GM18517 (cell line): Measurements from ENCODE around the gene FFAR3.
"Not testable (repeated sequence)": the region's sequence is repeated elsewhere in the genome, so short reads cannot be mapped to it uniquely, and the experiment has no call there.

Experiments used
- ATAC-seq: cut with Tn5 transposase; IDR thresholded peaks from one replicate; pipeline ENCODE4 v1.9.1; 2021; ENCODE audit warnings: mild to moderate bottlenecking, moderate library complexity; ENCODE audit not compliant: unreplicated experiment

The FFAR3 gene

GRCh38 chr19:35349614-35350521 is 8.4 kb upstream of the FFAR3 start:
- no peak for ATAC-seq

- no peak for ATAC-seq
These were observed 7.7 kb upstream of the FFAR3 start for GRCh38 chr19:35350591-35350990.

GRCh38 chr19:35351411-35352176 is 6.7 kb upstream of the FFAR3 start:
- no peak for ATAC-seq

GRCh38 chr19:35352177-35352447 is 6.1 kb upstream of the FFAR3 start:
- ATAC-seq: no peak

- no peak for ATAC-seq
These were observed 5.6 kb upstream of the FFAR3 start for GRCh38 chr19:35352448-35353304.

GRCh38 chr19:35353635-35354034 is 4.6 kb upstream of the FFAR3 start:
- ATAC-seq: no peak

GRCh38 chr19:35354898-35355297 is 3.4 kb upstream of the FFAR3 start:
- no peak for ATAC-seq

GRCh38 chr19:35355791-35356460 is 2.3 kb upstream of the FFAR3 start:
- no peak for ATAC-seq

- ATAC-seq: not testable (repeated sequence)
These were observed 574 bp downstream of the FFAR3 start for GRCh38 chr19:35358834-35359233.

GRCh38 chr19:35359395-35359794 is 1.1 kb downstream of the FFAR3 start:
- not testable (repeated sequence) for ATAC-seq

GRCh38 chr19:35360081-35360480 is 1.8 kb downstream of the FFAR3 start:
- ATAC-seq: not testable (repeated sequence)

- no peak for ATAC-seq
These were observed 2.7 kb downstream of the FFAR3 start for GRCh38 chr19:35360880-35361420.

- ATAC-seq: no peak
These were observed 4.2 kb downstream of the FFAR3 start for GRCh38 chr19:35362261-35363000.

- ATAC-seq: no peak
These were observed 4.8 kb downstream of the FFAR3 start for GRCh38 chr19:35363001-35363590.

- no peak for ATAC-seq
These were observed 5.6 kb downstream of the FFAR3 start for GRCh38 chr19:35363711-35364425.

- ATAC-seq: no peak
These were observed 7.0 kb downstream of the FFAR3 start for GRCh38 chr19:35365303-35365702.

- no peak for ATAC-seq
These were observed 10.1 kb downstream of the FFAR3 start for GRCh38 chr19:35368378-35368777.

GRCh38 chr19:35369522-35369921 is 11.3 kb downstream of the FFAR3 start:
- ATAC-seq: no peak

GRCh38 chr19:35370722-35371121 is 12.5 kb downstream of the FFAR3 start, which contains the start of gene GPR42:
Gene GPR42, plus strand, starts transcription at chr19:35371068. Its CDS starts 292 bp downstream, at chr19:35371360.
- no peak for ATAC-seq
